ENCODE results near the gene MFSD2A.
"Not testable (repeated sequence)": the region's sequence is repeated elsewhere in the genome, so short reads cannot be mapped to it uniquely, and the experiment has no call there.

MFSD2A gene

GRCh38 chr1:39964552-39964951 is 9.6 kb downstream of the MFSD2A start:
- no peak for DNase-seq (ENCODE audit: low read depth in 2 of 3, low spot score in 1 of 3)

GRCh38 chr1:39965044-39965443 is 10.1 kb downstream of the MFSD2A start:
- DNase-seq (ENCODE audit: low read depth in 2 of 3, low spot score in 1 of 3): no peak

GRCh38 chr1:39969048-39969447 is 14.1 kb downstream of the MFSD2A start:
- DNase-seq (ENCODE audit: low read depth in 2 of 3, low spot score in 1 of 3): no peak

DNA sequence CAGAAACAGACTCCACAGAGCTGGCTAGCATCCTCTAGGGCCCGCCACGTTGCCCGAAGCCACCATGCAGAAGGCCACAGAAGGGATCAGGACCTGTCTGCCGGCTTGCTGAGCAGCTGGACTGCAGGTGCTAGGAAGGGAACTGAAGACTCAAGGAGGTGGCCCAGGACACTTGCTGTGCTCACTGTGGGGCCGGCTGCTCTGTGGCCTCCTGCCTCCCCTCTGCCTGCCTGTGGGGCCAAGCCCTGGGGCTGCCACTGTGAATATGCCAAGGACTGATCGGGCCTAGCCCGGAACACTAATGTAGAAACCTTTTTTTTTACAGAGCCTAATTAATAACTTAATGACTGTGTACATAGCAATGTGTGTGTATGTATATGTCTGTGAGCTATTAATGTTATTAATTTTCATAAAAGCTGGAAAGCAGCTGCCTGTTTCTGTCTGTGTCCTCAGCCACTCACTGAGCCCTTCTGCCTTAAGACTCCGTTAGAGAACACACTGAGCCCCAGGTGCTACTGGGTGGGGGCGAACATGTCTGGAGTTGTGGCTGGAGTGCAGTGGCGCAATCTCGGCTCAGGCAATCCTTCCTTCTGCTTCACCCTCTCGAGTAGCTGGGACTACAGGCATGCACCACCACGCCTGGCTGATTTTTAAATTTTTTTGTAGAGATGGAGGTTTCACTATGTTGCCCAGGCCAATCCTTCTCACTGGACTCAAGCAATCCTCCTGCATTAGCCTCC is 14.8 kb downstream of the MFSD2A start:
- no peak for DNase-seq (ENCODE audit: low read depth in 2 of 3, low spot score in 1 of 3)

DNA sequence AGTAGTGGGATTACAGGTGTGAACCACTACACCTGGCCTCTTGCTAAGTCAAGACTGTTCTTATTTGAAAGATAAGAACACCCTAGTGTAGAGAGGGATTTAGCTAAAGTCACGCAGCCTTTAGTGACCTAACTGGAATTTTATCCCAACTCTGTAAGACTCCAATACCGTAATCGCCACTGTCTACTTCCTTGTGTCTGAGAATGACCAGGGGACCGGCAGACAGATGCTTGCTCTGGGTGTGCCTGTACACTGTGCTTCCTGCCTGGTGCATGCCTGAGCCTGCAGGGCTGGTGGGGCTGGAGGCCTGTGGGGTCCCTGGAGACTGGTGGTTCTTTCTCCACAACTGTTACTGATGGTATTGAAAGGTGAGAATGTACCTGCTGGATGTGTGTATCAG is 15.3 kb downstream of the MFSD2A start:
- DNase-seq (ENCODE audit: low read depth in 2 of 3, low spot score in 1 of 3): no peak

DNA sequence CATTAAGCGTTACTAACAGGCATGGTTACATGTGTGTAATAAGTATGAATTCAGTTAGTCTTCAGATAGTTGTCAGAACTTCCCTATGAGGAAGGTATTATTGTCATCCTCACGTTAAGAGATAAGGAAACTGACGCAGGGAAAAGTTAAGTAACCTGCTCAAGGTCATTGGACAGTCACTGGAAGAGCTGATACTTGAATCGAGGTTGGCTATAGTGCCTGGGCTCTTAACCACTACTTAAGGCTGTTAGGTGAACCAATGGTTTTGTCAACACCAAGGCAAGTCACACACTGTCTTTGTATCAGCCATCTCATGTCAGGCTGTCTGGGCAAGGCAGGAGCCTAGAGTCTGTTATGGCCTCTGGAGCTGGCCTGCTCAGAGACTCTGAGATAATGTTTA is 16.2 kb downstream of the MFSD2A start:
- DNase-seq (ENCODE audit: low read depth in 2 of 3, low spot score in 1 of 3): no peak

GRCh38 chr1:39973503-39974135 is 18.7 kb downstream of the MFSD2A start:
- DNase-seq (ENCODE audit: low read depth in 2 of 3, low spot score in 1 of 3): peak; percentile 53 to 77 (median 63)

GRCh38 chr1:39976732-39977131 is 21.8 kb downstream of the MFSD2A start:
- no peak for DNase-seq (ENCODE audit: low read depth in 2 of 3, low spot score in 1 of 3)

- DNase-seq (ENCODE audit: low read depth in 2 of 3, low spot score in 1 of 3): no peak
These were observed 22.3 kb downstream of the MFSD2A start for GRCh38 chr1:39977202-39977601.

- no peak for DNase-seq (ENCODE audit: low read depth in 2 of 3, low spot score in 1 of 3)
These were observed 24.7 kb downstream of the MFSD2A start for GRCh38 chr1:39979654-39980053.

GRCh38 chr1:39980555-39981313 is 25.8 kb downstream of the MFSD2A start:
- no peak for DNase-seq (ENCODE audit: low read depth in 2 of 3, low spot score in 1 of 3)

GRCh38 chr1:39981385-39981784 is 26.4 kb downstream of the MFSD2A start:
- DNase-seq (ENCODE audit: low read depth in 2 of 3, low spot score in 1 of 3): no peak

DNA sequence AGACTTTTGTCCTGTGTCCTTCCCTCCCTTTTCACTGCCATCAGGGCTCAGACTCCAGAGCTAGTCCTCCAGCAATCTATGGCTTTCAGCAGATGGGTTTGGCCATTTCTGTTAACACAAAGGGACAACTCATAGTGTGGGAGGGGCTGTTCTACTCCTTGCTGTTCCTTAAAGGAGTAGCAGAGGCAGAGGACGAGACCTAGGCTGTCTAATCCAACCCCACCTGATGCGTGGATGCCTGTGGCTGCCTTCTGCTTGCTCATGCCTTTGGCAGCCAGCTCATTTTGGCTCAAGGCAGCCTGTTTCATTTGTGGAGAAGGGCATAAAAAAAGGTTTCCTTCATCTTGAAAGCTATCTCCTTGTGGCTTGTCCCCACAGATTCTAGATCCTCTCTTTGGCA is 27.0 kb downstream of the MFSD2A start:
- DNase-seq (ENCODE audit: low read depth in 2 of 3, low spot score in 1 of 3): no peak

GRCh38 chr1:39984480-39984879 is 29.5 kb downstream of the MFSD2A start:
- DNase-seq (ENCODE audit: low read depth in 2 of 3, low spot score in 1 of 3): not testable (repeated sequence)

- no peak for DNase-seq (ENCODE audit: low read depth in 2 of 3, low spot score in 1 of 3)
These were observed 30.0 kb downstream of the MFSD2A start for GRCh38 chr1:39984951-39985350.

DNA sequence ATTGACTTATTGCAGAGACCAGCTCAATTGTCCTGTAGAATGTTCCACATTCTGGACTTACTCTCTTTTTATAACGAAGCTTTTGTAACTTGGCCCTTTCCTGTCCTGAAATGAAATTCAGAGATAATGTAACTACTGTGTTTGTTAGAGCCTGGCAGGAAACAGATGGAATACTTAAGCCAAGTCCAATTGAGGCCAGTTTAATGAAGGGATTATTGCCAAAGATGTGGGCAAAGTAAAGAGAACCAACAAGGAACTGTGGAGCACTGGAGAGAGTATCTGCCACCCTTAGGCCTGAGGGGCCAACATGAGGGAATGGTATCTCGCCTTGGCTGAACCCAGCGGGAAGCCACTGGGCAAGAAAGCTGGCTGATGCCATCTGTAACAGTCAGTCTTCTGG is 32.9 kb downstream of the MFSD2A start:
- DNase-seq (ENCODE audit: low read depth in 2 of 3, low spot score in 1 of 3): no peak

- no peak for DNase-seq (ENCODE audit: low read depth in 2 of 3, low spot score in 1 of 3)
These were observed 33.8 kb downstream of the MFSD2A start for GRCh38 chr1:39988618-39989343.

- DNase-seq (ENCODE audit: low read depth in 2 of 3, low spot score in 1 of 3): no peak
These were observed 35.5 kb downstream of the MFSD2A start for GRCh38 chr1:39990428-39990827.

- DNase-seq (ENCODE audit: low read depth in 2 of 3, low spot score in 1 of 3): no peak
These were observed 37.3 kb downstream of the MFSD2A start for GRCh38 chr1:39992234-39992633.

GRCh38 chr1:39992888-39993287 is 37.9 kb downstream of the MFSD2A start:
- DNase-seq (ENCODE audit: low read depth in 2 of 3, low spot score in 1 of 3): no peak

DNA sequence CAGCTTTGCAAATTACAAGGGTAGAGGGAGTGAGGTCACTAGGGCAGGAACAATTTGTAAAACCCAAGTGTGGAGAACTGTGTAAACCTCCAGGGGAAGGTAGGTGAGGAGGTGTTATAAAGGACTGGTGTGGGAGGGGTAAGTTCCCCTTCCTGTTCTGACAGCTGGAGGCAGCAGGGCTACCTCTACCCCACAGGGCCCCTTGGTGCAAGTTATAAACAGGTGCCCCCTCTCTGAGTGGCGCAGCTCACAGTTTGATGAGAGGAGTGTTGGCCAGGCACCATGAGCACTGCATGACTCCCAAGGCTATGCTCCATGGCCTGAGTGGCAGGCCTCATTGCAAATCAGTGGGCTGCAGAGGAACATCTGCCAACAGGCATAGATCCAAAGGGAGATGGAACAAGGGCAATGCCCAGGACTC is 41.0 kb downstream of the MFSD2A start:
- no peak for DNase-seq (ENCODE audit: low read depth in 2 of 3, low spot score in 1 of 3)

All from stimulated activated CD4-positive, alpha-beta T cell treated with anti-CD3 and anti-CD28 coated beads, Interleukin-12 subunit alpha, Interleukin-12 subunit beta, amount 100 ng/mL, for 48 hours (primary cell).